Nephron progenitor cell (in vitro differentiated cells): ENCODE data around the gene TMEM86A.
"Not testable (repeated sequence)": the region's sequence is repeated elsewhere in the genome, so short reads cannot be mapped to it uniquely, and the experiment has no call there.

Source experiments
- DNase-seq: peaks from one replicate; pipeline ENCODE4 v3.0.0; 2021
- H3K27ac Mint-ChIP-seq: 2 replicates; pipeline ENCODE4 v1.8.0; 2021; ENCODE audit warnings: mild to moderate bottlenecking, moderate library complexity, mixed read lengths
- H3K27me3 Mint-ChIP-seq: 2 replicates; pipeline ENCODE4 v1.8.0; 2021; ENCODE audit warnings: mild to moderate bottlenecking, low read depth, mixed read lengths; ENCODE audit not compliant: poor library complexity
- H3K36me3 Mint-ChIP-seq: 2 replicates; pipeline ENCODE4 v1.8.0; 2021; ENCODE audit warnings: low read depth, mixed read lengths
- H3K4me1 Mint-ChIP-seq: 2 replicates; pipeline ENCODE4 v1.8.0; 2021; ENCODE audit warnings: mixed read lengths
- H3K4me3 Mint-ChIP-seq: 2 replicates; pipeline ENCODE4 v1.8.0; 2021; ENCODE audit warnings: mild to moderate bottlenecking, moderate library complexity, mixed read lengths
- H3K9me3 Mint-ChIP-seq: 2 replicates; pipeline ENCODE4 v1.8.0; 2021; ENCODE audit warnings: mild to moderate bottlenecking, moderate library complexity, mixed read lengths
- CTCF ChIP-seq: fragments of 200-600 bp; sonication (generic); IDR thresholded peaks from 2 replicates; pipeline ENCODE4 v1.5.0; 2021; ENCODE audit warnings: antibody characterized with exemption

Gene TMEM86A

GRCh38 chr11:18698341-18699268, at the start of gene TMEM86A:
TSS of gene TMEM86A (plus strand) at chr11:18698779. CDS start at chr11:18698887, 108 bp downstream.
- Mint-ChIP-seq H3K4me3 (peak within 1 kb of the TSS; percentile 84), H3K36me3 (no peaks in the 10 kb centered on the region), H3K4me1 (peaks cover 25% of the 10 kb centered on the region), H3K27me3 (peaks cover 72% of the 10 kb centered on the region), H3K27ac (no peak within 1 kb of the TSS), H3K9me3 (no peaks in the 10 kb centered on the region)
- DNase-seq: peak; percentile 97
- TF ChIP-seq CTCF: no peak

GRCh38 chr11:18650353-18650752, 48.2 kb upstream of the TMEM86A start:
- Mint-ChIP-seq H3K27me3 (peaks cover 7% of the 10 kb centered on the region), H3K4me1 (no peaks in the 10 kb centered on the region), H3K27ac (no peak overlapping the region), H3K4me3 (no peak overlapping the region), H3K9me3 (peaks cover 15% of the 10 kb centered on the region), H3K36me3 (no peaks in the 10 kb centered on the region)
- TF ChIP-seq CTCF: no peak
- no peak for DNase-seq

GRCh38 chr11:18650859-18651557, 47.6 kb upstream of the TMEM86A start:
- peaks cover 7% of the 10 kb centered on the region for H3K27me3 Mint-ChIP-seq
- DNase-seq: no peak
- no peak overlapping the region for H3K27ac Mint-ChIP-seq
- TF ChIP-seq CTCF: no peak
- H3K4me1 Mint-ChIP-seq: no peaks in the 10 kb centered on the region
- H3K36me3 Mint-ChIP-seq: no peaks in the 10 kb centered on the region
- H3K4me3 Mint-ChIP-seq: no peak overlapping the region
- H3K9me3 Mint-ChIP-seq: peaks cover 15% of the 10 kb centered on the region

GRCh38 chr11:18657673-18658072, 40.9 kb upstream of the TMEM86A start:
- Mint-ChIP-seq H3K27me3 (peaks cover 32% of the 10 kb centered on the region), H3K4me3 (no peak overlapping the region)

GRCh38 chr11:18665353-18665872, 33.2 kb upstream of the TMEM86A start:
- H3K4me3 Mint-ChIP-seq, H3K36me3 Mint-ChIP-seq, DNase-seq, H3K27ac Mint-ChIP-seq, H3K9me3 Mint-ChIP-seq, H3K4me1 Mint-ChIP-seq: not testable (repeated sequence)
- peaks cover 38% of the 10 kb centered on the region for H3K27me3 Mint-ChIP-seq

More at GRCh38 chr11:18657673-18658072, 40.9 kb upstream of the TMEM86A start:
- no peak for DNase-seq
- peaks cover 22% of the 10 kb centered on the region for H3K9me3 Mint-ChIP-seq
- no peaks in the 10 kb centered on the region for H3K4me1 Mint-ChIP-seq
- no peak overlapping the region for H3K27ac Mint-ChIP-seq
- no peaks in the 10 kb centered on the region for H3K36me3 Mint-ChIP-seq
- no peak for TF ChIP-seq CTCF

- Mint-ChIP-seq H3K27me3 (peaks cover 20% of the 10 kb centered on the region), H3K9me3 (peaks cover under 1% of the 10 kb centered on the region), H3K36me3 (no peaks in the 10 kb centered on the region), H3K4me3 (no peak overlapping the region), H3K27ac (peak overlapping the region; percentile 26), H3K4me1 (peaks cover 7% of the 10 kb centered on the region)
- no peak for DNase-seq
- TF ChIP-seq CTCF: no peak
Measured at GRCh38 chr11:18668131-18668530, 30.4 kb upstream of the TMEM86A start.
